ENCODE results near the gene RBL2.

The RBL2 gene

DNA sequence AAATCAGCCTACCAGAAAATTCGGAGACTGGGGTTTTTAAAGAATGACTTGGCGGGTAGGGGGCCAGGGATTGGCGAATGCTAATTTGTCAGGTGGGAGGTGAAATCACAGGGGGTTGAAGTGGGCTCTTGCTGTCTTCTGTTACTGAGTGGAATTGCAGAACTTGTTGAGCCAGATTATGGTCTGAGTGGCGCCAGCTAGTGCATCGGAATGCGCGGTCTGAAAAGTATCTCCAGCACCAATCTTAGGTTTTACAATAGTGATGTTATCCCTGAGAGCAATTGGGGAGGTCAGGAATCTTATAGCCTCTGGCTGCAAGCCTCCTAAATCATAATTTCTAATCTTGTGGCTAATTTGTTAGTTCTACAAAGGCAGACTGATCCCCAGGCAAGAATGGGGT lies 762 bp upstream of the RBL2 start:
- peak overlapping the region; percentile 86 for H3K4me3 ChIP-seq (ENCODE audit: low read depth, low read length)

DNA sequence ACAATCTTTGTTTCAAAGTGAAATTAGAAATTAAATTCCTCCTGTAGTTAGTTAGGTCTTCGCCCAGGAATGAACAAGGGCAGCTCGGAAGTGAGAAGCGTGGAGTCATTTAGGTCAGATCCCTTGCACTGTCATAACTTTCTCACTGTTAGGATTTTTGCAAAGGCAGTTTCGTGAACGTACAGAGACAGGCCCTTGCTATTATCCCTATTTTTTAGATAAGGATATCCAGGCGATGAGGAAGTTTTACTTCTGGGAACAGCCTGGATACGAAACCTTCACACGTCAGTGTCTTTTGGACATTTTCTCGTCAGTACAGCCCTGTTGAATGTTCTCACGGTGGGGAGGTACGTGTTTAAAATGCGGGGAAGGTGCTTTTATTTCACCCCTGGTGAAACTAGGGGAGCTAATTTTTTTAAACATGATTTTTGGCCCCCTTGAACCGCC lies 318 bp upstream of the RBL2 start:
- Histone ChIP-seq H3K36me3 (ENCODE audit: control insufficient read depth, insufficient read depth, low read length) (no peaks in the 10 kb centered on the region), H3K9ac (no peak overlapping the region), H3K27me3 (ENCODE audit: control insufficient read depth, insufficient read depth, low read length) (no peaks in the 10 kb centered on the region), H3K9me3 (ENCODE audit: control insufficient read depth, low read length) (no peaks in the 10 kb centered on the region), H3K4me1 (peaks cover 7% of the 10 kb centered on the region), H3K4me3 (ENCODE audit: low read depth, low read length) (peak overlapping the region; percentile 86), H3K4me2 (ENCODE audit: low read length) (peak overlapping the region; percentile 94), H3K27ac (peak overlapping the region; percentile 85), H2AFZ (peak overlapping the region; percentile 91), H3K79me2 (peaks cover 17% of the 10 kb centered on the region)
- TF ChIP-seq, protein P1, sequence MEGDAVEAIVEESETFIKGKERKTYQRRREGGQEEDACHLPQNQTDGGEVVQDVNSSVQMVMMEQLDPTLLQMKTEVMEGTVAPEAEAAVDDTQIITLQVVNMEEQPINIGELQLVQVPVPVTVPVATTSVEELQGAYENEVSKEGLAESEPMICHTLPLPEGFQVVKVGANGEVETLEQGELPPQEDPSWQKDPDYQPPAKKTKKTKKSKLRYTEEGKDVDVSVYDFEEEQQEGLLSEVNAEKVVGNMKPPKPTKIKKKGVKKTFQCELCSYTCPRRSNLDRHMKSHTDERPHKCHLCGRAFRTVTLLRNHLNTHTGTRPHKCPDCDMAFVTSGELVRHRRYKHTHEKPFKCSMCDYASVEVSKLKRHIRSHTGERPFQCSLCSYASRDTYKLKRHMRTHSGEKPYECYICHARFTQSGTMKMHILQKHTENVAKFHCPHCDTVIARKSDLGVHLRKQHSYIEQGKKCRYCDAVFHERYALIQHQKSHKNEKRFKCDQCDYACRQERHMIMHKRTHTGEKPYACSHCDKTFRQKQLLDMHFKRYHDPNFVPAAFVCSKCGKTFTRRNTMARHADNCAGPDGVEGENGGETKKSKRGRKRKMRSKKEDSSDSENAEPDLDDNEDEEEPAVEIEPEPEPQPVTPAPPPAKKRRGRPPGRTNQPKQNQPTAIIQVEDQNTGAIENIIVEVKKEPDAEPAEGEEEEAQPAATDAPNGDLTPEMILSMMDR (IDR thresholded peaks at IDR 0.05) = no peak

More for the DNA sequence above, 762 bp upstream of the RBL2 start:
- Histone ChIP-seq H3K9ac (no peak overlapping the region), H3K9me3 (ENCODE audit: control insufficient read depth, low read length) (no peaks in the 10 kb centered on the region), H3K4me1 (peaks cover 7% of the 10 kb centered on the region), H3K4me2 (ENCODE audit: low read length) (peak overlapping the region; percentile 94), H2AFZ (peak overlapping the region; percentile 91), H3K36me3 (ENCODE audit: control insufficient read depth, insufficient read depth, low read length) (no peaks in the 10 kb centered on the region), H3K27me3 (ENCODE audit: control insufficient read depth, insufficient read depth, low read length) (no peaks in the 10 kb centered on the region), H3K79me2 (peaks cover 17% of the 10 kb centered on the region), H3K27ac (peak overlapping the region; percentile 85)
- TF ChIP-seq, protein P1 (IDR thresholded peaks at IDR 0.05) = no peak

DNA sequence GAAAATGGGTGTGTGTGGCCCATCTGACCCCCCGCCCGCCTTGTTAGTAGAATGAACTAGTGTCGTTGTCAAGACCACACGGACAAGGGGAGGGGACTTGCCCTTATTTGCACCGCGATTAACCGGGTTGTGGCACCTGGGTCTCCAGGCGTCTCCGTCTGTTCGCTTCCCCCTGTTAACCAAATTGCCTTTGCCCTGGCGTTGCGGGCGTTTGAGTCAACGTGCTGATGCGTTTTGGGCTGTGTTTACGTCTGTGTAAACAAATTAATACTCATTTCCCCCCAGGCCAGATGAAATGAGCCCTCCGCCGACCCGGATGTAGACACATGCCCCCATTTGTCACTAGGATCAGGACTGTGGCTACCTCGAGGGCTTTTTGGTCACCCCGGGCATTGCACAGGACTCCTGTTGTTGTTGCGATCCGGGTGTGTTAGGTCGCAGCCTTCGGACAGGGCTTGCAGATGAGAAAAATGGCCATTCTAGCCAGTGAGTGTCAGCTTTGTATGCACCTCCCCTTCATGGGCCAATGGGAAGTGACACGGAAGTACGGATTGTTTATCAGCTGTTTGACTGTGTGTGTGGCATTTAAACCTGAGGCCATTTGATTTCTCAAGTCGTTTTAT lies 906 bp downstream of the RBL2 start:
- Histone ChIP-seq H3K4me2 (ENCODE audit: low read length) (peak overlapping the region; percentile 94), H3K9me3 (ENCODE audit: control insufficient read depth, low read length) (no peaks in the 10 kb centered on the region), H3K27me3 (ENCODE audit: control insufficient read depth, insufficient read depth, low read length) (no peaks in the 10 kb centered on the region), H3K79me2 (peaks cover 17% of the 10 kb centered on the region), H3K27ac (peak overlapping the region; percentile 85), H2AFZ (peak overlapping the region; percentile 91), H3K4me3 (ENCODE audit: low read depth, low read length) (peak overlapping the region; percentile 86), H3K9ac (peak overlapping the region; percentile 75), H3K36me3 (ENCODE audit: control insufficient read depth, insufficient read depth, low read length) (no peaks in the 10 kb centered on the region), H3K4me1 (no peaks in the 10 kb centered on the region)
- TF ChIP-seq, protein P1 (IDR thresholded peaks at IDR 0.05) = no peak

DNA sequence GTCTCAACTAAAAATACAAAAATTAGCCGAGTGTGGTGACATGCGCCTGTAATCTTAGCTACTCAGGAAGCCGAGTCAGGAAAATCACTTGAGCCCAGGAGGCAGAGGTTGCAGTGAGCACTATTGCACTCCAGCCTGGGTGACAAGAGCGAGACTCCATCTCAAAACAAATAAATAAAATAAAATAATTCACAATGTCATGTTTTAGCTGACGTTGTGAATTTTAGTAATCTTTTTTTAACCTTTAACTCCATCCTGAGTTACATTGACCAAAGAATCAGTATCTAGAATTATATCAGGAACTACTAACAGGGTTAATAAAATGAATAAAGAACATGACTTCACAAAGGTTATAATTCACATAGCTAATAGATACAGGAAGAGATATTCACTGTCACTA lies 5.9 kb downstream of the RBL2 start:
- Histone ChIP-seq H3K27me3 (ENCODE audit: control insufficient read depth, insufficient read depth, low read length) (no peaks in the 10 kb centered on the region), H3K36me3 (ENCODE audit: control insufficient read depth, insufficient read depth, low read length) (no peaks in the 10 kb centered on the region), H3K4me2 (ENCODE audit: low read length) (no peak overlapping the region), H3K4me3 (ENCODE audit: low read depth, low read length) (no peak overlapping the region), H2AFZ (no peak overlapping the region), H3K79me2 (peaks cover 17% of the 10 kb centered on the region), H3K27ac (no peak overlapping the region), H3K4me1 (no peaks in the 10 kb centered on the region), H3K9ac (no peak overlapping the region), H3K9me3 (ENCODE audit: control insufficient read depth, low read length) (no peaks in the 10 kb centered on the region)
- TF ChIP-seq, protein P1 (IDR thresholded peaks at IDR 0.05) = no peak

DNA sequence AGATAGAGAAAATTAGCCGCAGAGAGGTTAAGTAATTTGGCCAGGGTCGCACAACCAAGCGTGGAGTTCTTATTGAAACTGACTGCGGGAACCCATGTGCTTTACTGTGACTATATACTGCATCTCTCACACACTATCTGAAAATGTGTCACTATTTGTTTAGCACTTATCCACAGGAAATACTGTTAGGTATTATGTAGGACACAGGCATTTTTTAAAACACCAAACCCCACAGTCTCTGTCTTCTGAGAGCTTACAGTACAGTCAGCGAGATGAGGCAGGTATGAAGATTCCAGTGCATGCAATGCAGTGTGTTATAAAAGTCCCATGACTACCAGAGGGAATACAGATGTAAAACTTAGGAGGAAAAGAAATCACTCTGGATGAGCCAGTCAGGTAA lies 11.3 kb downstream of the RBL2 start:
- Histone ChIP-seq H3K27ac (no peak overlapping the region), H3K36me3 (ENCODE audit: control insufficient read depth, insufficient read depth, low read length) (no peaks in the 10 kb centered on the region)
- TF ChIP-seq, protein P1 (IDR thresholded peaks at IDR 0.05) = no peak

More for the DNA sequence above, 11.3 kb downstream of the RBL2 start:
- no peak overlapping the region for H2AFZ ChIP-seq
- no peaks in the 10 kb centered on the region for H3K4me1 ChIP-seq
- H3K79me2 ChIP-seq = no peaks in the 10 kb centered on the region
- no peak overlapping the region for H3K9ac ChIP-seq
- H3K4me3 ChIP-seq (ENCODE audit: low read depth, low read length) = no peak overlapping the region
- no peaks in the 10 kb centered on the region for H3K9me3 ChIP-seq (ENCODE audit: control insufficient read depth, low read length)
- H3K27me3 ChIP-seq (ENCODE audit: control insufficient read depth, insufficient read depth, low read length) = no peaks in the 10 kb centered on the region
- no peak overlapping the region for H3K4me2 ChIP-seq (ENCODE audit: low read length)

All from parathyroid adenoma (tissue), 2 donors.